Mammary epithelial cell (primary cell): ENCODE measurements around the gene SCG3.

Experiments used
- EZH2 ChIP-seq: IDR thresholded peaks from 2 replicates; pipeline ENCODE4 v1.6.1; 2012; ENCODE audit warnings: low read length, inconsistent platforms, borderline replicate concordance
- TF ChIP-seq, protein P1 (sequence below), 2 donors: IDR thresholded peaks in 1 of 2; conservative IDR thresholded peaks in 1 of 2; 2 replicates each; pipeline ENCODE4 v1.5.1; 2011 to 2012; ENCODE audit warnings: inconsistent platforms in 2 of 2, low read length in 2 of 2, mild to moderate bottlenecking in 2 of 2, control low read depth in 1 of 2, low read depth in 1 of 2; ENCODE audit not compliant: insufficient read depth in 1 of 2; ENCODE audit errors: extremely low read depth in 1 of 2

- TF ChIP-seq, protein P1, sequence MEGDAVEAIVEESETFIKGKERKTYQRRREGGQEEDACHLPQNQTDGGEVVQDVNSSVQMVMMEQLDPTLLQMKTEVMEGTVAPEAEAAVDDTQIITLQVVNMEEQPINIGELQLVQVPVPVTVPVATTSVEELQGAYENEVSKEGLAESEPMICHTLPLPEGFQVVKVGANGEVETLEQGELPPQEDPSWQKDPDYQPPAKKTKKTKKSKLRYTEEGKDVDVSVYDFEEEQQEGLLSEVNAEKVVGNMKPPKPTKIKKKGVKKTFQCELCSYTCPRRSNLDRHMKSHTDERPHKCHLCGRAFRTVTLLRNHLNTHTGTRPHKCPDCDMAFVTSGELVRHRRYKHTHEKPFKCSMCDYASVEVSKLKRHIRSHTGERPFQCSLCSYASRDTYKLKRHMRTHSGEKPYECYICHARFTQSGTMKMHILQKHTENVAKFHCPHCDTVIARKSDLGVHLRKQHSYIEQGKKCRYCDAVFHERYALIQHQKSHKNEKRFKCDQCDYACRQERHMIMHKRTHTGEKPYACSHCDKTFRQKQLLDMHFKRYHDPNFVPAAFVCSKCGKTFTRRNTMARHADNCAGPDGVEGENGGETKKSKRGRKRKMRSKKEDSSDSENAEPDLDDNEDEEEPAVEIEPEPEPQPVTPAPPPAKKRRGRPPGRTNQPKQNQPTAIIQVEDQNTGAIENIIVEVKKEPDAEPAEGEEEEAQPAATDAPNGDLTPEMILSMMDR (conservative IDR thresholded peaks at IDR 0.05 in 1 of 2, IDR thresholded peaks at IDR 0.05 in 1 of 2; ENCODE audit: extremely low read depth in 1 of 2, insufficient read depth in 1 of 2, low read depth in 1 of 2, low read length in 2 of 2): peak in 1 of 2 donors; percentile 26
- TF ChIP-seq EZH2: no peak
Observed at GRCh38 chr15:51759557-51760070, 78.3 kb downstream of the SCG3 start.
